IMR-90 (cell line): ENCODE results near the gene SFTPB. TPM values are rescaled to one million over a fixed set of nuclear protein-coding genes. Genes with fewer than 3 reads are reported as not detected.

Experiments used
- ATAC-seq: fragments of 200-7000 bp; cut with Tn5 transposase; 2 replicates; pipeline ENCODE4 v1.9.1; 2020; ENCODE audit warnings: low read depth, mild to moderate bottlenecking, moderate library complexity
- BruUV-seq: library from RNA; stranded (reverse); fragments of 400-500 nt; replicated peaks from 2 replicates; lab custom pipeline; 2021; lab: Mats Ljungman, UMichigan
- CTCF ChIA-PET: fragments of 300-600 bp; formaldehyde crosslinking; extraction: SDS; loops from one replicate; lab custom pipeline; 2021; ENCODE audit warnings: antibody characterized with exemption; lab: Yijun Ruan, JAX
- POLR2A ChIA-PET: fragments of 300-600 bp; sonication (Branson Sonifier 250); formaldehyde crosslinking; loops from one replicate; lab custom pipeline; 2022; ENCODE audit warnings: antibody characterized with exemption; ENCODE audit not compliant: unreplicated experiment; lab: Charles Lee
- DNase-seq: peaks from one replicate; pipeline ENCODE4 v3.0.0; 2013
- H2AFZ ChIP-seq: replicated peaks from 2 replicates; pipeline ENCODE3; 2013; ENCODE audit warnings: low read length, mild to moderate bottlenecking; ENCODE audit not compliant: poor library complexity
- H2AK5ac ChIP-seq: 2 replicates; pipeline ENCODE4 v1.6.1; 2013; ENCODE audit warnings: low read depth, low read length, inconsistent platforms
- H2AK9ac ChIP-seq: replicated peaks from 2 replicates; pipeline ENCODE3; 2013; ENCODE audit warnings: mild to moderate bottlenecking, low read depth, low read length, moderate library complexity; ENCODE audit not compliant: poor library complexity
- H2BK120ac ChIP-seq: 2 replicates; pipeline ENCODE4 v1.6.1; 2013; ENCODE audit warnings: low read depth, low read length, inconsistent platforms
- H2BK15ac ChIP-seq: 3 replicates; pipeline ENCODE4 v1.6.1; 2013; ENCODE audit warnings: low read depth, low read length, inconsistent platforms
- H2BK20ac ChIP-seq: 2 replicates; pipeline ENCODE4 v1.6.1; 2013; ENCODE audit warnings: low read depth, mild to moderate bottlenecking, inconsistent platforms, low read length, moderate library complexity
- H2BK5ac ChIP-seq: 2 replicates; pipeline ENCODE4 v1.6.1; 2013; ENCODE audit warnings: mild to moderate bottlenecking, low read depth, low read length, inconsistent platforms; ENCODE audit not compliant: poor library complexity, severe bottlenecking
- H3K14ac ChIP-seq: replicated peaks from 2 replicates; pipeline ENCODE4 v1.6.1; 2013; ENCODE audit warnings: low read depth, low read length, inconsistent platforms
- H3K18ac ChIP-seq: 2 replicates; pipeline ENCODE4 v1.6.1; 2013; ENCODE audit warnings: low read depth, low read length, control low read depth
- H3K23ac ChIP-seq: 2 replicates; pipeline ENCODE4 v1.6.1; 2013; ENCODE audit warnings: low read depth, low read length, inconsistent platforms
- H3K27ac ChIP-seq: 2 replicates; pipeline ENCODE4 v1.5.1; 2013; ENCODE audit warnings: mild to moderate bottlenecking, control low read depth, low read length; ENCODE audit not compliant: insufficient read depth
- H3K27me3 ChIP-seq: 2 replicates; pipeline ENCODE4 v1.6.1; 2013; ENCODE audit warnings: low read length; ENCODE audit not compliant: control insufficient read depth, insufficient read depth
- H3K36me3 ChIP-seq: 2 replicates; pipeline ENCODE4 v1.6.1; 2013; ENCODE audit warnings: low read length, mixed read lengths; ENCODE audit not compliant: control insufficient read depth, insufficient read depth
- H3K4ac ChIP-seq: 2 replicates; pipeline ENCODE4 v1.6.1; 2013; ENCODE audit warnings: low read depth, low read length, inconsistent platforms
- H3K4me1 ChIP-seq: 2 replicates; pipeline ENCODE4 v1.6.1; 2013; ENCODE audit warnings: low read length, mixed read lengths; ENCODE audit not compliant: control insufficient read depth, insufficient read depth
- H3K4me2 ChIP-seq: 2 replicates; pipeline ENCODE4 v1.6.1; 2013; ENCODE audit warnings: low read depth, mild to moderate bottlenecking, control low read depth, low read length, moderate library complexity
- H3K4me3 ChIP-seq: 2 replicates; pipeline ENCODE4 v1.5.1; 2013; ENCODE audit warnings: low read depth, mild to moderate bottlenecking, control low read depth, low read length, moderate library complexity; ENCODE audit not compliant: insufficient read depth
- H3K56ac ChIP-seq: 2 replicates; pipeline ENCODE4 v1.6.1; 2013; ENCODE audit warnings: low read length, inconsistent platforms; ENCODE audit not compliant: insufficient read depth; ENCODE audit errors: extremely low read depth
- H3K79me1 ChIP-seq, 2 experiments: 2 replicates each; pipeline ENCODE4 v1.6.1; 2013; ENCODE audit warnings: low read length in 2 of 2, inconsistent platforms in 1 of 2, low read depth in 1 of 2
- H3K9ac ChIP-seq: 2 replicates; pipeline ENCODE4 v1.6.1; 2013; ENCODE audit warnings: low read depth, low read length, control low read depth
- H3K9me1 ChIP-seq: 2 replicates; pipeline ENCODE4 v1.6.1; 2013; ENCODE audit warnings: low read length, inconsistent platforms; ENCODE audit not compliant: insufficient read depth
- H3K9me3 ChIP-seq: 2 replicates; pipeline ENCODE4 v1.6.1; 2013; ENCODE audit warnings: low read length; ENCODE audit not compliant: control insufficient read depth, insufficient read depth
- H4K20me1 ChIP-seq: 2 replicates; pipeline ENCODE4 v1.6.1; 2013; ENCODE audit warnings: low read length, inconsistent platforms; ENCODE audit not compliant: insufficient read depth
- H4K5ac ChIP-seq: 2 replicates; pipeline ENCODE4 v1.6.1; 2013; ENCODE audit warnings: mild to moderate bottlenecking, low read depth, low read length, control low read depth
- H4K8ac ChIP-seq, 2 experiments: 2 replicates each; pipeline ENCODE4 v1.6.1; 2013; ENCODE audit warnings: low read depth in 2 of 2, low read length in 2 of 2, control low read depth in 1 of 2, inconsistent platforms in 1 of 2
- H4K91ac ChIP-seq: 2 replicates; pipeline ENCODE4 v1.6.1; 2013; ENCODE audit warnings: low read depth, low read length, inconsistent platforms; ENCODE audit not compliant: insufficient read depth
- CTCF ChIP-seq: conservative IDR thresholded peaks from 2 replicates; pipeline ENCODE4 v1.5.1; 2012; ENCODE audit warnings: mild to moderate bottlenecking, low read depth, low read length, improper control_type of control experiment
- RAD21 ChIP-seq: IDR thresholded peaks from 2 replicates; pipeline ENCODE4 v1.6.1; 2012; ENCODE audit warnings: low read length, improper control_type of control experiment
- SMC3 ChIP-seq: fragments of 150-350 bp; IDR thresholded peaks from 2 replicates; pipeline ENCODE4 v1.6.1; 2016; ENCODE audit warnings: low read depth, mild to moderate bottlenecking, antibody characterized with exemption, low read length, moderate library complexity
- USF2 ChIP-seq: fragments of 150-350 bp; IDR thresholded peaks from 2 replicates; pipeline ENCODE4 v1.6.1; 2017; ENCODE audit warnings: mild to moderate bottlenecking, antibody characterized with exemption, low read length, low read depth
- WGBS, 2 experiments: methylation state at CpG; one replicate each; pipeline versions ENCODE4 v1.1.5 to v1.1.7; 2013; ENCODE audit warnings: missing lambda C conversion rate in 2 of 2; ENCODE audit not compliant: insufficient read length in 1 of 2; ENCODE audit errors: extremely low coverage in 2 of 2; 5-methylcytosine and 5-hydroxymethylcytosine counted together
- dilution Hi-C: fragments of 300-500 bp; cut with HindIII; formaldehyde crosslinking; loops from one replicate; pipeline ENCODE4 v1.14.3; 2018; ENCODE audit warnings: low sequenced_read_pairs; ENCODE audit not compliant: unreplicated experiment
- in situ Hi-C: fragments of 300-500 bp; cut with MboI; formaldehyde crosslinking; loops from 3 replicates; pipeline ENCODE4 v1.14.3; 2019; ENCODE audit warnings: low sequenced_read_pairs, inconsistent platforms, mixed read lengths
- intact Hi-C: fragments of 100-400 bp; cut with micrococcal nuclease; formaldehyde crosslinking; loops from 2 replicates; pipeline ENCODE4 v1.10.0; 2022
- polyA plus RNA-seq, 3 experiments: library from polyadenylated mRNA; depleted of rRNA; stranded (reverse); fragments of >200 nt; gene quantifications; 2 replicates each; pipeline ENCODE4 v1.2.3, GENCODE V29; 2012; ENCODE audit warnings: low replicate concordance in 1 of 3
- total RNA-seq: library from RNA; depleted of rRNA; stranded (reverse); fragments of >200 nt; gene quantifications from 2 replicates; pipeline ENCODE4 v1.2.3, GENCODE V29; 2012

Gene SFTPB
- total and polyA plus RNA-seq, 2 of the 4 experiments (the other 2 are of a cell fraction) = not detected

GRCh38 chr2:85680707-85681371 lies 12.8 kb upstream of the SFTPB start (continued):
- TF ChIP-seq SMC3 = no peak

- H3K9me1 ChIP-seq = peaks cover 7% of the 10 kb centered on the region
- no TSS peak for BruUV-seq
- POLR2A ChIA-PET = no interaction called here
These were observed 11.0 kb upstream of the SFTPB start for GRCh38 chr2:85678794-85679672.

More at GRCh38 chr2:85678794-85679672, 11.0 kb upstream of the SFTPB start:
- Histone ChIP-seq H4K91ac (no peak overlapping the region; the same call in 1 of the 2 replicates), H3K27me3 (no peaks in the 10 kb centered on the region; the same call in 1 of the 2 replicates), H3K36me3 (no peaks in the 10 kb centered on the region), H3K4me1 (0 out of 2 replicates have a peak, but pooled peaks cover 1% of the 10 kb centered on the region), H3K14ac (no peak overlapping the region), H2BK5ac (no peak overlapping the region), H2AK9ac (no peak overlapping the region), H3K4ac (peak overlapping the region; percentile 30; the same call in 1 of the 2 replicates), H4K8ac (no peak overlapping the region), H3K23ac (no peak overlapping the region), H3K9ac (no peak overlapping the region), H3K79me1 (no peaks in the 10 kb centered on the region), H3K27ac (no peak overlapping the region), H3K56ac (no peak overlapping the region), H4K20me1 (no peaks in the 10 kb centered on the region), H3K4me3 (no peak overlapping the region), H3K9me3 (no peaks in the 10 kb centered on the region), H3K18ac (no peak overlapping the region), H2BK15ac (no peak overlapping the region), H2AFZ (peak overlapping the region; percentile 58), H2AK5ac (0 out of 2 replicates have a peak overlapping the region, but pooled peaks have one; percentile 58), H2BK20ac (peak overlapping the region; percentile 2; the same call in 1 of the 2 replicates), H2BK120ac (peak overlapping the region; percentile 6; the same call in 1 of the 2 replicates), H4K5ac (no peak overlapping the region), H3K4me2 (peak overlapping the region; percentile 31)
- TF ChIP-seq USF2 (no peak), CTCF (peak; percentile 91), SMC3 (peak; percentile 79), RAD21 (peak; percentile 86)
- intact Hi-C loops (loop anchor here (1.0 kb wide), 1 partner anchor 28 kb away; no protein-coding TSS in a partner anchor), dilution Hi-C loops (no loop called here), in situ Hi-C loops (no loop called here)
- CTCF ChIA-PET = interaction anchor here (0.6 to 1.7 kb wide), 3 partner anchors 27 to 226 kb away, joined by 3 to 5 read pairs (median 4); no protein-coding TSS in a partner anchor
- DNase-seq (peak; percentile 72), ATAC-seq (peak; percentile 98)
- WGBS, 2 experiments = 8% methylated on average over 12 of the region's 25 CpGs; no CpG with 5 or more reads in 1 of the 2 experiments
